Effector memory CD4-positive, alpha-beta T cell (primary cell): Measurements from ENCODE around the gene ITPR2.

Source experiments
- DNase-seq, 3 donors: peaks; one replicate each; pipeline ENCODE4 v3.0.0-alpha.2; 2020
- H3K27ac ChIP-seq: 2 replicates; pipeline ENCODE4 v1.7.0; 2013; ENCODE audit warnings: mild to moderate bottlenecking, low read length, moderate library complexity; ENCODE audit not compliant: insufficient read depth, poor library complexity, severe bottlenecking
- H3K27me3 ChIP-seq: replicated peaks from 2 replicates; pipeline ENCODE4 v1.7.0; 2013; ENCODE audit warnings: mild to moderate bottlenecking, low read length; ENCODE audit not compliant: insufficient read depth, control insufficient read depth, poor library complexity, severe bottlenecking
- H3K36me3 ChIP-seq: 2 replicates; pipeline ENCODE4 v1.7.0; 2013; ENCODE audit warnings: mild to moderate bottlenecking, low read length, moderate library complexity; ENCODE audit not compliant: control insufficient read depth, insufficient read depth
- H3K4me1 ChIP-seq: 2 replicates; pipeline ENCODE4 v1.7.0; 2013; ENCODE audit warnings: low read length, mild to moderate bottlenecking; ENCODE audit not compliant: control insufficient read depth, insufficient read depth, poor library complexity, severe bottlenecking
- H3K4me3 ChIP-seq: 2 replicates; pipeline ENCODE4 v1.7.0; 2013; ENCODE audit warnings: low read length, low read depth, mild to moderate bottlenecking; ENCODE audit not compliant: insufficient read depth, poor library complexity, severe bottlenecking
- H3K9me3 ChIP-seq: 2 replicates; pipeline ENCODE4 v1.7.0; 2013; ENCODE audit warnings: mild to moderate bottlenecking, low read length, moderate library complexity; ENCODE audit not compliant: control insufficient read depth

ITPR2 gene

GRCh38 chr12:26507613-26508012 is 325.4 kb downstream of the ITPR2 start:
- no peak for DNase-seq
- no peak overlapping the region for H3K4me3 ChIP-seq

GRCh38 chr12:26499979-26500640 is 332.9 kb downstream of the ITPR2 start:
- Histone ChIP-seq H3K4me3 (no peak overlapping the region), H3K27me3 (no peaks in the 10 kb centered on the region), H3K27ac (no peak overlapping the region), H3K4me1 (no peaks in the 10 kb centered on the region), H3K9me3 (no peaks in the 10 kb centered on the region), H3K36me3 (no peaks in the 10 kb centered on the region)
- DNase-seq = no peak

More at GRCh38 chr12:26507613-26508012, 325.4 kb downstream of the ITPR2 start:
- H3K36me3 ChIP-seq = no peaks in the 10 kb centered on the region
- no peaks in the 10 kb centered on the region for H3K27me3 ChIP-seq
- no peaks in the 10 kb centered on the region for H3K9me3 ChIP-seq
- H3K27ac ChIP-seq = no peak overlapping the region
- no peaks in the 10 kb centered on the region for H3K4me1 ChIP-seq

GRCh38 chr12:26496170-26496569 is 336.8 kb downstream of the ITPR2 start:
- no peaks in the 10 kb centered on the region for H3K27me3 ChIP-seq
- no peak for DNase-seq
- H3K36me3 ChIP-seq = peaks cover 10% of the 10 kb centered on the region
- H3K4me3 ChIP-seq = no peak overlapping the region
- H3K4me1 ChIP-seq = no peaks in the 10 kb centered on the region
- no peaks in the 10 kb centered on the region for H3K9me3 ChIP-seq
- H3K27ac ChIP-seq = no peak overlapping the region

- no peak for DNase-seq
- H3K4me1 ChIP-seq = no peaks in the 10 kb centered on the region
- no peak overlapping the region for H3K27ac ChIP-seq
- no peaks in the 10 kb centered on the region for H3K9me3 ChIP-seq
- no peak overlapping the region for H3K4me3 ChIP-seq
- peaks cover 15% of the 10 kb centered on the region for H3K36me3 ChIP-seq
- H3K27me3 ChIP-seq = no peaks in the 10 kb centered on the region
Measured at GRCh38 chr12:26493656-26494055, 339.3 kb downstream of the ITPR2 start.

GRCh38 chr12:26492406-26492805 is 340.6 kb downstream of the ITPR2 start:
- Histone ChIP-seq H3K36me3 (peaks cover 20% of the 10 kb centered on the region), H3K4me1 (no peaks in the 10 kb centered on the region), H3K9me3 (no peaks in the 10 kb centered on the region), H3K27me3 (no peaks in the 10 kb centered on the region), H3K4me3 (no peak overlapping the region), H3K27ac (no peak overlapping the region)
- no peak for DNase-seq

GRCh38 chr12:26489908-26490307 is 343.1 kb downstream of the ITPR2 start:
- H3K9me3 ChIP-seq = no peaks in the 10 kb centered on the region
- H3K4me3 ChIP-seq = no peak overlapping the region
- no peak for DNase-seq
- H3K36me3 ChIP-seq = peaks cover 20% of the 10 kb centered on the region
- H3K4me1 ChIP-seq = no peaks in the 10 kb centered on the region
- no peak overlapping the region for H3K27ac ChIP-seq
- H3K27me3 ChIP-seq = no peaks in the 10 kb centered on the region

GRCh38 chr12:26488351-26488750 is 344.6 kb downstream of the ITPR2 start:
- DNase-seq = no peak

GRCh38 chr12:26473291-26473690 is 359.7 kb downstream of the ITPR2 start:
- no peaks in the 10 kb centered on the region for H3K27me3 ChIP-seq
- H3K4me1 ChIP-seq = no peaks in the 10 kb centered on the region
- no peak for DNase-seq
- H3K4me3 ChIP-seq = no peak overlapping the region
- peaks cover 5% of the 10 kb centered on the region for H3K36me3 ChIP-seq
- no peak overlapping the region for H3K27ac ChIP-seq
- H3K9me3 ChIP-seq = no peaks in the 10 kb centered on the region

More at GRCh38 chr12:26488351-26488750, 344.6 kb downstream of the ITPR2 start:
- H3K4me3 ChIP-seq = no peak overlapping the region
- H3K27ac ChIP-seq = no peak overlapping the region
- no peaks in the 10 kb centered on the region for H3K4me1 ChIP-seq
- peaks cover 12% of the 10 kb centered on the region for H3K36me3 ChIP-seq
- H3K9me3 ChIP-seq = no peaks in the 10 kb centered on the region
- H3K27me3 ChIP-seq = no peaks in the 10 kb centered on the region

- Histone ChIP-seq H3K4me1 (no peaks in the 10 kb centered on the region), H3K27me3 (no peaks in the 10 kb centered on the region), H3K36me3 (peaks cover 5% of the 10 kb centered on the region), H3K4me3 (no peak overlapping the region), H3K27ac (no peak overlapping the region), H3K9me3 (no peaks in the 10 kb centered on the region)
- no peak for DNase-seq
Measured at GRCh38 chr12:26471560-26471959, 361.4 kb downstream of the ITPR2 start.

GRCh38 chr12:26469421-26470180 is 363.4 kb downstream of the ITPR2 start:
- Histone ChIP-seq H3K27me3 (no peaks in the 10 kb centered on the region), H3K27ac (no peak overlapping the region), H3K4me1 (no peaks in the 10 kb centered on the region), H3K9me3 (no peaks in the 10 kb centered on the region), H3K4me3 (no peak overlapping the region), H3K36me3 (no peaks in the 10 kb centered on the region)
- no peak for DNase-seq
